Progenitor cell of endocrine pancreas (in vitro differentiated cells): Measurements from ENCODE around the gene CST5. TPM values are rescaled to one million over a fixed set of nuclear protein-coding genes. Genes with fewer than 3 reads are reported as not detected.
"Not testable (repeated sequence)": the region's sequence is repeated elsewhere in the genome, so short reads cannot be mapped to it uniquely, and the experiment has no call there.

Source experiments
- DNase-seq: peaks from one replicate; pipeline ENCODE4 v3.0.0; 2021; ENCODE audit warnings: low spot score; ENCODE audit not compliant: unreplicated experiment
- H3K27ac Mint-ChIP-seq: 2 replicates; pipeline ENCODE4 v1.8.0; 2021; ENCODE audit warnings: mild to moderate bottlenecking, moderate library complexity, mixed read lengths
- H3K27me3 Mint-ChIP-seq: 2 replicates; pipeline ENCODE4 v1.8.0; 2021; ENCODE audit warnings: mixed read lengths
- H3K36me3 Mint-ChIP-seq: 2 replicates; pipeline ENCODE4 v1.8.0; 2022; ENCODE audit warnings: mixed read lengths; ENCODE audit not compliant: insufficient read depth
- H3K4me1 Mint-ChIP-seq: 2 replicates; pipeline ENCODE4 v1.8.0; 2021; ENCODE audit warnings: low read depth, mixed read lengths
- H3K4me3 Mint-ChIP-seq: 2 replicates; pipeline ENCODE4 v1.8.0; 2021; ENCODE audit warnings: low read depth, mild to moderate bottlenecking, moderate library complexity, mixed read lengths
- H3K9me3 Mint-ChIP-seq: 2 replicates; pipeline ENCODE4 v1.8.0; 2021; ENCODE audit warnings: low read depth, mixed read lengths
- total RNA-seq: library from RNA; stranded (reverse); gene quantifications from 2 replicates; pipeline ENCODE4 v1.2.1, GENCODE V29; 2021
- TF ChIP-seq, protein P1 (sequence below): fragments of 200-600 bp; sonication (generic); IDR thresholded peaks from one replicate; pipeline ENCODE4 v1.5.0; 2021; ENCODE audit warnings: antibody characterized with exemption, mild to moderate bottlenecking; ENCODE audit not compliant: unreplicated experiment

Gene CST5
- total RNA-seq, 1 donor from 2014 or later: not detected

DNA sequence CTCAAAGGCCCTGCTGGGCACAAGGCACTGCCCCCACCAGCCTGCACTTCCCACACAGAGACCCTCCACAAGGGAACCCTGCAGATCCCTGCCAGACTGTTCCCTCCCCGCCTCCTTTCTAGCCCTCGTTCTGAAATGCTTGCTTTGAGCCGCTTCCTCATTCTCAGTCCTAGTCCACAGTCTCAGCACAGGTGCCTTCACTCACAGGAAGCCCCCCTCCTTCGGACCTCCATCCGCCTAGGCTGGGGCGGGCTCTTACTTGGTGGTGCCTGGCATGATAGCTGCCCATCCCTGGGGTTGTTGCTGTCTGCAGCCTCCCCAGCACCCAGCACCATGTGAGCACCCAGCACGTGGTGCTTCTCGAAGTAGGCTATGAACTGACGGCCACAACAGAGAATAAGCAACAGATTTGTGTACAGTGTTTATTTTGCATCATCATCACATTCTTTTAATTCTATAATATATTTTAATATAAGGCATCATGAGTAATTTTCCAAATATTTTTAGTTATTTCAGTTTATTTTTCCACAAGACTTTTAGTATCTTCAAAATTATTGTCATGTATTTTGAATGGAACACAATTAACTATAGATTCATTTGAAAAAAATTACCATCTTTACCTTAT is 12.3 kb downstream of the CST5 start:
- DNase-seq: no peak
- TF ChIP-seq, protein P1, sequence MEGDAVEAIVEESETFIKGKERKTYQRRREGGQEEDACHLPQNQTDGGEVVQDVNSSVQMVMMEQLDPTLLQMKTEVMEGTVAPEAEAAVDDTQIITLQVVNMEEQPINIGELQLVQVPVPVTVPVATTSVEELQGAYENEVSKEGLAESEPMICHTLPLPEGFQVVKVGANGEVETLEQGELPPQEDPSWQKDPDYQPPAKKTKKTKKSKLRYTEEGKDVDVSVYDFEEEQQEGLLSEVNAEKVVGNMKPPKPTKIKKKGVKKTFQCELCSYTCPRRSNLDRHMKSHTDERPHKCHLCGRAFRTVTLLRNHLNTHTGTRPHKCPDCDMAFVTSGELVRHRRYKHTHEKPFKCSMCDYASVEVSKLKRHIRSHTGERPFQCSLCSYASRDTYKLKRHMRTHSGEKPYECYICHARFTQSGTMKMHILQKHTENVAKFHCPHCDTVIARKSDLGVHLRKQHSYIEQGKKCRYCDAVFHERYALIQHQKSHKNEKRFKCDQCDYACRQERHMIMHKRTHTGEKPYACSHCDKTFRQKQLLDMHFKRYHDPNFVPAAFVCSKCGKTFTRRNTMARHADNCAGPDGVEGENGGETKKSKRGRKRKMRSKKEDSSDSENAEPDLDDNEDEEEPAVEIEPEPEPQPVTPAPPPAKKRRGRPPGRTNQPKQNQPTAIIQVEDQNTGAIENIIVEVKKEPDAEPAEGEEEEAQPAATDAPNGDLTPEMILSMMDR: no peak
- H3K9me3 Mint-ChIP-seq: no peaks in the 10 kb centered on the region
- H3K36me3 Mint-ChIP-seq: no peaks in the 10 kb centered on the region
- peaks cover 23% of the 10 kb centered on the region for H3K27me3 Mint-ChIP-seq
- H3K4me1 Mint-ChIP-seq: peaks cover 3% of the 10 kb centered on the region
- no peak overlapping the region for H3K4me3 Mint-ChIP-seq
- H3K27ac Mint-ChIP-seq: no peak overlapping the region

GRCh38 chr20:23860771-23861170 is 18.8 kb downstream of the CST5 start:
- not testable (repeated sequence) for H3K27ac Mint-ChIP-seq, H3K4me3 Mint-ChIP-seq, H3K27me3 Mint-ChIP-seq, H3K9me3 Mint-ChIP-seq, H3K4me1 Mint-ChIP-seq, DNase-seq, H3K36me3 Mint-ChIP-seq

- Mint-ChIP-seq H3K4me3 (no peak overlapping the region), H3K27ac (no peak overlapping the region), H3K27me3 (peaks cover 12% of the 10 kb centered on the region), H3K9me3 (no peaks in the 10 kb centered on the region), H3K36me3 (no peaks in the 10 kb centered on the region), H3K4me1 (peaks cover 3% of the 10 kb centered on the region)
- TF ChIP-seq, protein P1: no peak
- no peak for DNase-seq
Measured at GRCh38 chr20:23857962-23858595, 21.5 kb downstream of the CST5 start.

GRCh38 chr20:23856736-23857135 is 22.8 kb downstream of the CST5 start:
- DNase-seq: no peak
- Mint-ChIP-seq H3K27me3 (peaks cover 10% of the 10 kb centered on the region), H3K27ac (no peak overlapping the region), H3K4me3 (no peak overlapping the region), H3K36me3 (no peaks in the 10 kb centered on the region), H3K4me1 (peaks cover 1% of the 10 kb centered on the region), H3K9me3 (no peaks in the 10 kb centered on the region)
- TF ChIP-seq, protein P1: no peak

- Mint-ChIP-seq H3K4me1 (peaks cover 1% of the 10 kb centered on the region), H3K27ac (no peak overlapping the region), H3K36me3 (no peaks in the 10 kb centered on the region), H3K9me3 (no peaks in the 10 kb centered on the region), H3K27me3 (peaks cover 7% of the 10 kb centered on the region), H3K4me3 (no peak overlapping the region)
- DNase-seq: no peak
- TF ChIP-seq, protein P1: no peak
Measured at GRCh38 chr20:23856226-23856625, 23.3 kb downstream of the CST5 start.

DNA sequence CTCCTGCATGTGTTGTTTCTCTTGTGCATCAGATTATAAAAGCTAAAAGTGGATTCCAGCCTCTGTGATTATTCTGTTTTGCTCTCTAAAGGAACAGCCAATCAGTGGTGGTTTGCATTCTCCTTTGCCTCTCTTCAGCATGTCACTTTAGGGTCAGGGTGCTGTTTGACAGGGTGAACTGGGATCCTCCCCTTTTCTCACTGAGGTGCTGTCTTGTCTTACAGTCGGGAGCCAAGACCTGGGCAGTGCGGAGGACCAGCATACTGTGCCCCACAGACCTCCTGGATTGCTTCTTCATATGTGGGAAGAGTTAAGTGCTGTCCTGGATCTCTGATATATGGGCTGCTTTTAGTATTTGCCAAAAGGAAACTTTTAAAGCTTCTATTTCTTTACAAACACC is 37.9 kb downstream of the CST5 start:
- H3K36me3 Mint-ChIP-seq: no peaks in the 10 kb centered on the region
- no peaks in the 10 kb centered on the region for H3K27me3 Mint-ChIP-seq
- no peak overlapping the region for H3K4me3 Mint-ChIP-seq
- no peak overlapping the region for H3K27ac Mint-ChIP-seq
- H3K9me3 Mint-ChIP-seq: peaks cover 9% of the 10 kb centered on the region
- H3K4me1 Mint-ChIP-seq: no peaks in the 10 kb centered on the region
- DNase-seq: no peak
- TF ChIP-seq, protein P1: no peak
